Effector memory CD4-positive, alpha-beta T cell (primary cell): Measurements from ENCODE around the gene RIPOR1.

Experiments used
- DNase-seq, 3 donors: peaks; one replicate each; pipeline ENCODE4 v3.0.0-alpha.2; 2020
- H3K27ac ChIP-seq: 2 replicates; pipeline ENCODE4 v1.7.0; 2013; ENCODE audit warnings: mild to moderate bottlenecking, low read length, moderate library complexity; ENCODE audit not compliant: insufficient read depth, poor library complexity, severe bottlenecking
- H3K27me3 ChIP-seq: replicated peaks from 2 replicates; pipeline ENCODE4 v1.7.0; 2013; ENCODE audit warnings: mild to moderate bottlenecking, low read length; ENCODE audit not compliant: insufficient read depth, control insufficient read depth, poor library complexity, severe bottlenecking
- H3K36me3 ChIP-seq: 2 replicates; pipeline ENCODE4 v1.7.0; 2013; ENCODE audit warnings: mild to moderate bottlenecking, low read length, moderate library complexity; ENCODE audit not compliant: control insufficient read depth, insufficient read depth
- H3K4me1 ChIP-seq: 2 replicates; pipeline ENCODE4 v1.7.0; 2013; ENCODE audit warnings: low read length, mild to moderate bottlenecking; ENCODE audit not compliant: control insufficient read depth, insufficient read depth, poor library complexity, severe bottlenecking
- H3K4me3 ChIP-seq: 2 replicates; pipeline ENCODE4 v1.7.0; 2013; ENCODE audit warnings: low read length, low read depth, mild to moderate bottlenecking; ENCODE audit not compliant: insufficient read depth, poor library complexity, severe bottlenecking
- H3K9me3 ChIP-seq: 2 replicates; pipeline ENCODE4 v1.7.0; 2013; ENCODE audit warnings: mild to moderate bottlenecking, low read length, moderate library complexity; ENCODE audit not compliant: control insufficient read depth

Gene RIPOR1

GRCh38 chr16:67538666-67539101 lies 10.1 kb downstream of the RIPOR1 start:
- Histone ChIP-seq H3K27ac (peak overlapping the region; percentile 85), H3K9me3 (no peaks in the 10 kb centered on the region), H3K36me3 (no peaks in the 10 kb centered on the region), H3K27me3 (no peaks in the 10 kb centered on the region), H3K4me1 (peaks cover 24% of the 10 kb centered on the region), H3K4me3 (peak overlapping the region; percentile 84)
- no peak for DNase-seq

- peaks cover 24% of the 10 kb centered on the region for H3K4me1 ChIP-seq
- H3K9me3 ChIP-seq: no peaks in the 10 kb centered on the region
- DNase-seq: no peak
- peak overlapping the region; percentile 85 for H3K27ac ChIP-seq
- H3K4me3 ChIP-seq: no peak overlapping the region
- H3K36me3 ChIP-seq: no peaks in the 10 kb centered on the region
- H3K27me3 ChIP-seq: no peaks in the 10 kb centered on the region
These were observed 10.6 kb downstream of the RIPOR1 start for GRCh38 chr16:67539271-67539670.

- no peaks in the 10 kb centered on the region for H3K36me3 ChIP-seq
- H3K4me1 ChIP-seq: peaks cover 24% of the 10 kb centered on the region
- no peaks in the 10 kb centered on the region for H3K9me3 ChIP-seq
- DNase-seq: no peak
- peak overlapping the region; percentile 12 for H3K27ac ChIP-seq
- H3K27me3 ChIP-seq: no peaks in the 10 kb centered on the region
- H3K4me3 ChIP-seq: no peak overlapping the region
These were observed 11.3 kb downstream of the RIPOR1 start for GRCh38 chr16:67539691-67540635.

- Histone ChIP-seq H3K27ac (no peak overlapping the region), H3K4me1 (peaks cover 24% of the 10 kb centered on the region), H3K9me3 (no peaks in the 10 kb centered on the region), H3K27me3 (no peaks in the 10 kb centered on the region), H3K36me3 (no peaks in the 10 kb centered on the region), H3K4me3 (no peak overlapping the region)
- no peak for DNase-seq
These were observed 12.1 kb downstream of the RIPOR1 start for GRCh38 chr16:67540756-67541155.

GRCh38 chr16:67541391-67542263 lies 13.0 kb downstream of the RIPOR1 start:
- peaks cover 25% of the 10 kb centered on the region for H3K4me1 ChIP-seq
- DNase-seq: no peak

GRCh38 chr16:67542464-67542863 lies 13.8 kb downstream of the RIPOR1 start:
- DNase-seq: peak; percentile 73 to 79 (median 77)
- no peaks in the 10 kb centered on the region for H3K36me3 ChIP-seq
- H3K9me3 ChIP-seq: no peaks in the 10 kb centered on the region
- no peaks in the 10 kb centered on the region for H3K27me3 ChIP-seq
- H3K4me3 ChIP-seq: no peak overlapping the region
- peak overlapping the region; percentile 29 for H3K27ac ChIP-seq
- peaks cover 34% of the 10 kb centered on the region for H3K4me1 ChIP-seq

More at GRCh38 chr16:67541391-67542263, 13.0 kb downstream of the RIPOR1 start:
- Histone ChIP-seq H3K36me3 (no peaks in the 10 kb centered on the region), H3K9me3 (no peaks in the 10 kb centered on the region), H3K27ac (peak overlapping the region; percentile 29), H3K27me3 (no peaks in the 10 kb centered on the region), H3K4me3 (no peak overlapping the region)

- Histone ChIP-seq H3K9me3 (no peaks in the 10 kb centered on the region), H3K36me3 (no peaks in the 10 kb centered on the region), H3K4me1 (peaks cover 39% of the 10 kb centered on the region), H3K27ac (peak overlapping the region; percentile 28), H3K4me3 (no peak overlapping the region), H3K27me3 (no peaks in the 10 kb centered on the region)
- DNase-seq: no peak
These were observed 14.4 kb downstream of the RIPOR1 start for GRCh38 chr16:67543036-67543435.

- Histone ChIP-seq H3K4me3 (no peak overlapping the region), H3K27ac (no peak overlapping the region), H3K4me1 (peaks cover 41% of the 10 kb centered on the region), H3K36me3 (no peaks in the 10 kb centered on the region), H3K27me3 (no peaks in the 10 kb centered on the region), H3K9me3 (no peaks in the 10 kb centered on the region)
- no peak for DNase-seq
These were observed 15.0 kb downstream of the RIPOR1 start for GRCh38 chr16:67543582-67543981.

- Histone ChIP-seq H3K36me3 (no peaks in the 10 kb centered on the region), H3K4me3 (no peak overlapping the region), H3K4me1 (peaks cover 38% of the 10 kb centered on the region), H3K27ac (no peak overlapping the region), H3K27me3 (no peaks in the 10 kb centered on the region), H3K9me3 (no peaks in the 10 kb centered on the region)
- no peak for DNase-seq
These were observed 15.8 kb downstream of the RIPOR1 start for GRCh38 chr16:67544329-67544841.
